Transverse colon (tissue), 4 donors: Measurements from ENCODE around the gene PARP16. TPM values are rescaled to one million over a fixed set of nuclear protein-coding genes. Genes with fewer than 3 reads are reported as not detected.

Experiments used
- DNase-seq: peaks from one replicate; pipeline ENCODE4 v3.0.0-alpha.2; 2019
- H3K27ac ChIP-seq, 4 donors: fragments of 200-600 bp; sonication (generic); 2 replicates each; pipeline ENCODE4 v1.5.1; 2016 to 2018; ENCODE audit warnings: inconsistent platforms in 4 of 4
- H3K27me3 ChIP-seq: fragments of 200-600 bp; sonication (generic); 2 replicates; pipeline ENCODE4 v1.5.1; 2017; ENCODE audit warnings: inconsistent platforms
- H3K36me3 ChIP-seq, 4 donors: fragments of 200-600 bp; sonication (generic); 2 replicates each; pipeline ENCODE4 v1.5.1; 2017 to 2019; ENCODE audit warnings: inconsistent platforms in 4 of 4
- H3K4me1 ChIP-seq, 4 donors: fragments of 200-600 bp; sonication (generic); 2 replicates each; pipeline ENCODE4 v1.5.1; 2017 to 2020; ENCODE audit warnings: inconsistent platforms in 4 of 4
- H3K4me3 ChIP-seq, 4 donors: fragments of 200-600 bp; sonication (generic); 1 replicate in 1 of 4; 2 replicates in 3 of 4; pipeline versions ENCODE4 v1.5.1 to v1.6.1; 2017 to 2019; ENCODE audit warnings: inconsistent platforms in 4 of 4
- H3K9me3 ChIP-seq, 2 donors: fragments of 200-600 bp; sonication (generic); 2 replicates each; pipeline ENCODE4 v1.5.1; 2017 to 2019; ENCODE audit warnings: inconsistent platforms in 2 of 2
- CTCF ChIP-seq, 5 experiments: fragments of 200-600 bp in 3 of 5; fragments of 450-650 bp in 2 of 5; sonication (generic) in 3 of 5; IDR thresholded peaks; 1 replicate in 2 of 5; 2 replicates in 3 of 5; pipeline ENCODE4 v1.5.1; 2016 to 2017; ENCODE audit warnings: antibody characterized with exemption in 5 of 5, inconsistent platforms in 3 of 5, mild to moderate bottlenecking in 2 of 5, moderate library complexity in 1 of 5
- EP300 ChIP-seq: sonication (generic); formaldehyde crosslinking; IDR thresholded peaks from one replicate; pipeline ENCODE4 v1.6.1; 2017; ENCODE audit warnings: antibody characterized with exemption, low read depth
- POLR2A ChIP-seq: fragments of 450-650 bp; IDR thresholded peaks from one replicate; pipeline ENCODE4 v1.6.1; 2016; ENCODE audit warnings: antibody characterized with exemption, mild to moderate bottlenecking, moderate library complexity
- POLR2AphosphoS5 ChIP-seq, 3 donors: sonication (generic); formaldehyde crosslinking; IDR thresholded peaks; one replicate each; pipeline ENCODE4 v1.6.1; 2016; ENCODE audit warnings: antibody characterized with exemption in 3 of 3
- WGBS, 2 donors: methylation state at CpG; one replicate each; pipeline ENCODE4 v1.1.5; 2018; ENCODE audit warnings: low coverage in 1 of 2; 5-methylcytosine and 5-hydroxymethylcytosine counted together
- in situ Hi-C, 4 donors: fragments of 200-750 bp; cut with MboI; loops; one replicate each; pipeline versions ENCODE4 v1.15.0 to v1.15.1; 2017; ENCODE audit warnings: low sequenced_read_pairs in 3 of 4, low pct_ligation_motif_present in 1 of 4, low pct_unique_long_range_greater_than_20kb in 1 of 4
- intact Hi-C: fragments of 100-400 bp; cut with DNase I; formaldehyde crosslinking; loops from one replicate; pipeline ENCODE4 v1.15.1; 2023; ENCODE audit warnings: low total_unique reads
- total RNA-seq, 4 donors: library from RNA; depleted of rRNA; stranded (reverse); fragments of >200 nt; gene quantifications; one replicate each; pipeline ENCODE4 v1.1.0, GENCODE V29; 2016

Gene PARP16
- total RNA-seq, 4 donors from 2014 or later, result 4.6 to 11.5 (median 7.5) TPM

GRCh38 chr15:65305150-65305758, 18.6 kb upstream of the PARP16 start:
- Histone ChIP-seq H3K27me3 (no peaks in the 10 kb centered on the region), H3K9me3 (no peaks in the 10 kb centered on the region), H3K4me3 (peak overlapping the region in 3 of 4 donors; percentile 1 to 62 (median 13)), H3K27ac (peak overlapping the region; percentile 85 to 90 (median 88)), H3K4me1 (peaks cover 0 to 15% (median 4%) of the 10 kb centered on the region in 4 donors), H3K36me3 (no peaks in the 10 kb centered on the region)
- intact Hi-C loops, result no loop called here
- 40 to 44% methylated on average over 11 to 14 of the region's 14 CpGs for WGBS, 2 donors
- in situ Hi-C loops, result no loop called here
- no peak for DNase-seq
- no peak for TF ChIP-seq CTCF (IDR thresholded peaks at IDR 0.05)
- no peak for TF ChIP-seq POLR2AphosphoS5 (IDR thresholded peaks at IDR 0.05)
- TF ChIP-seq POLR2A, result no peak
- TF ChIP-seq EP300, result no peak

- H3K4me3 ChIP-seq, result peak within 1 kb of the TSS; percentile 13 to 62 (median 35)
- H3K4me1 ChIP-seq, result peaks cover 0 to 15% (median 4%) of the 10 kb centered on the region in 4 donors
- DNase-seq, result peak; percentile 81
- in situ Hi-C loops (no loop called here), intact Hi-C loops (no loop called here)
- H3K36me3 ChIP-seq, result no peaks in the 10 kb centered on the region
- 0 to 1% methylated on average over 22 to 24 of the region's 24 CpGs for WGBS, 2 donors
- H3K9me3 ChIP-seq, result no peaks in the 10 kb centered on the region
- H3K27ac ChIP-seq, result peak within 1 kb of the TSS; percentile 85 to 90 (median 88)
- peak; percentile 99 for TF ChIP-seq POLR2A
- no peak for TF ChIP-seq EP300
- peak; percentile 86 to 97 (median 90) for TF ChIP-seq CTCF (IDR thresholded peaks at IDR 0.05)
- peak; percentile 95 to 100 (median 100) for TF ChIP-seq POLR2AphosphoS5 (IDR thresholded peaks at IDR 0.05)
- no peaks in the 10 kb centered on the region for H3K27me3 ChIP-seq
Measured at GRCh38 chr15:65304381-65305149, 17.9 kb upstream of the PARP16 start, which contains the start of gene RNU5B-1. TSS of gene RNU5B-1 (plus strand) at chr15:65304677.

- intact Hi-C loops (no loop called here), in situ Hi-C loops (no loop called here)
- H3K9me3 ChIP-seq, result no peaks in the 10 kb centered on the region
- TF ChIP-seq EP300 (no peak), POLR2AphosphoS5 (IDR thresholded peaks at IDR 0.05) (no peak), POLR2A (no peak), CTCF (IDR thresholded peaks at IDR 0.05) (no peak)
- no peaks in the 10 kb centered on the region for H3K27me3 ChIP-seq
- H3K27ac ChIP-seq, result peak overlapping the region; percentile 85 to 90 (median 88)
- no peaks in the 10 kb centered on the region for H3K36me3 ChIP-seq
- H3K4me3 ChIP-seq, result peak overlapping the region; percentile 13 to 62 (median 35)
- WGBS, 2 donors, result 0 to 2% methylated on average over 16 to 24 of the region's 24 CpGs
- peaks cover 0 to 15% (median 4%) of the 10 kb centered on the region in 4 donors for H3K4me1 ChIP-seq
- peak; percentile 59 for DNase-seq
Measured at GRCh38 chr15:65303687-65304380, 17.2 kb upstream of the PARP16 start.

GRCh38 chr15:65302061-65302460, 15.4 kb upstream of the PARP16 start:
- no peaks in the 10 kb centered on the region for H3K36me3 ChIP-seq
- 78 to 83% methylated on average over 11 to 24 of the region's 24 CpGs for WGBS, 2 donors
- no peak for DNase-seq
- H3K27ac ChIP-seq, result no peak overlapping the region
- intact Hi-C loops, result no loop called here
- no peaks in the 10 kb centered on the region for H3K9me3 ChIP-seq
- peaks cover 4 to 25% (median 10%) of the 10 kb centered on the region in 4 donors for H3K4me1 ChIP-seq
- no peak for TF ChIP-seq POLR2A
- no peak for TF ChIP-seq EP300
- TF ChIP-seq CTCF (IDR thresholded peaks at IDR 0.05), result no peak
- no peak for TF ChIP-seq POLR2AphosphoS5 (IDR thresholded peaks at IDR 0.05)
- H3K27me3 ChIP-seq, result no peaks in the 10 kb centered on the region
- no peak overlapping the region for H3K4me3 ChIP-seq
- in situ Hi-C loops, result no loop called here
